ENCODE results near the gene TAB2. TPM values are rescaled to one million over a fixed set of nuclear protein-coding genes. Genes with fewer than 3 reads are reported as not detected.

Gene TAB2
- total and polyA plus RNA-seq, 9 of the 15 experiments (the other 6 are each of a cell fraction or from before 2014, with no cell fraction given), result 9.1 to 38.3 (median 18.6) TPM

DNA sequence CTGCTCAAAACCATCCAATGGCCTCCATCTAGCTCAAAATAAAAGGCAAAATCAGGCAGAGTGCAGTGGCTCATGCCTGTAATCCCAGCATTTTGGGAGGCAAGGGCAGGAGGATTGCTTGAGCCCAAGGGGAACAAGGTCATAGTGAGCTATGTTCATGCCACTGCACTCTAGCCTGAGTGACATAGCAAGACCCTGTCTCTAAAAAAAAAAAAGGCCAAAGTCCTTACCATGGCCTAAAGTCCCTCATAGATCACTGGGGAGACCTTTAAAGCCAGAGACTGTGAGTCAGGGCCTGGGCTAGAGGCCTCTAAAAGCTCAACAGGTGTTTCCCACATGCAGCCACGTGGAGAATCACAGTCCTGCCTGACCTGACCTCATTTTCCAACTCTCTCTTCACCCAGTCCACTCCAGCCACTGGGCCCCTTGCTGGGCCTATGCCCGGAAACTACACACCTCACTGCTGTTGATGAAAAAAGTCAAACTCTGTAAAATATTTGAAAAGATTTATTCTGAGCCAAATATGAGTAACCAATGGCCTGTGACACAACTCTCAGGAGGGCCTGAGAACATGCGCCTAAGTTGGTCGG lies 28.2 kb upstream of the TAB2 start (continued):
- TF ChIP-seq, protein P1, sequence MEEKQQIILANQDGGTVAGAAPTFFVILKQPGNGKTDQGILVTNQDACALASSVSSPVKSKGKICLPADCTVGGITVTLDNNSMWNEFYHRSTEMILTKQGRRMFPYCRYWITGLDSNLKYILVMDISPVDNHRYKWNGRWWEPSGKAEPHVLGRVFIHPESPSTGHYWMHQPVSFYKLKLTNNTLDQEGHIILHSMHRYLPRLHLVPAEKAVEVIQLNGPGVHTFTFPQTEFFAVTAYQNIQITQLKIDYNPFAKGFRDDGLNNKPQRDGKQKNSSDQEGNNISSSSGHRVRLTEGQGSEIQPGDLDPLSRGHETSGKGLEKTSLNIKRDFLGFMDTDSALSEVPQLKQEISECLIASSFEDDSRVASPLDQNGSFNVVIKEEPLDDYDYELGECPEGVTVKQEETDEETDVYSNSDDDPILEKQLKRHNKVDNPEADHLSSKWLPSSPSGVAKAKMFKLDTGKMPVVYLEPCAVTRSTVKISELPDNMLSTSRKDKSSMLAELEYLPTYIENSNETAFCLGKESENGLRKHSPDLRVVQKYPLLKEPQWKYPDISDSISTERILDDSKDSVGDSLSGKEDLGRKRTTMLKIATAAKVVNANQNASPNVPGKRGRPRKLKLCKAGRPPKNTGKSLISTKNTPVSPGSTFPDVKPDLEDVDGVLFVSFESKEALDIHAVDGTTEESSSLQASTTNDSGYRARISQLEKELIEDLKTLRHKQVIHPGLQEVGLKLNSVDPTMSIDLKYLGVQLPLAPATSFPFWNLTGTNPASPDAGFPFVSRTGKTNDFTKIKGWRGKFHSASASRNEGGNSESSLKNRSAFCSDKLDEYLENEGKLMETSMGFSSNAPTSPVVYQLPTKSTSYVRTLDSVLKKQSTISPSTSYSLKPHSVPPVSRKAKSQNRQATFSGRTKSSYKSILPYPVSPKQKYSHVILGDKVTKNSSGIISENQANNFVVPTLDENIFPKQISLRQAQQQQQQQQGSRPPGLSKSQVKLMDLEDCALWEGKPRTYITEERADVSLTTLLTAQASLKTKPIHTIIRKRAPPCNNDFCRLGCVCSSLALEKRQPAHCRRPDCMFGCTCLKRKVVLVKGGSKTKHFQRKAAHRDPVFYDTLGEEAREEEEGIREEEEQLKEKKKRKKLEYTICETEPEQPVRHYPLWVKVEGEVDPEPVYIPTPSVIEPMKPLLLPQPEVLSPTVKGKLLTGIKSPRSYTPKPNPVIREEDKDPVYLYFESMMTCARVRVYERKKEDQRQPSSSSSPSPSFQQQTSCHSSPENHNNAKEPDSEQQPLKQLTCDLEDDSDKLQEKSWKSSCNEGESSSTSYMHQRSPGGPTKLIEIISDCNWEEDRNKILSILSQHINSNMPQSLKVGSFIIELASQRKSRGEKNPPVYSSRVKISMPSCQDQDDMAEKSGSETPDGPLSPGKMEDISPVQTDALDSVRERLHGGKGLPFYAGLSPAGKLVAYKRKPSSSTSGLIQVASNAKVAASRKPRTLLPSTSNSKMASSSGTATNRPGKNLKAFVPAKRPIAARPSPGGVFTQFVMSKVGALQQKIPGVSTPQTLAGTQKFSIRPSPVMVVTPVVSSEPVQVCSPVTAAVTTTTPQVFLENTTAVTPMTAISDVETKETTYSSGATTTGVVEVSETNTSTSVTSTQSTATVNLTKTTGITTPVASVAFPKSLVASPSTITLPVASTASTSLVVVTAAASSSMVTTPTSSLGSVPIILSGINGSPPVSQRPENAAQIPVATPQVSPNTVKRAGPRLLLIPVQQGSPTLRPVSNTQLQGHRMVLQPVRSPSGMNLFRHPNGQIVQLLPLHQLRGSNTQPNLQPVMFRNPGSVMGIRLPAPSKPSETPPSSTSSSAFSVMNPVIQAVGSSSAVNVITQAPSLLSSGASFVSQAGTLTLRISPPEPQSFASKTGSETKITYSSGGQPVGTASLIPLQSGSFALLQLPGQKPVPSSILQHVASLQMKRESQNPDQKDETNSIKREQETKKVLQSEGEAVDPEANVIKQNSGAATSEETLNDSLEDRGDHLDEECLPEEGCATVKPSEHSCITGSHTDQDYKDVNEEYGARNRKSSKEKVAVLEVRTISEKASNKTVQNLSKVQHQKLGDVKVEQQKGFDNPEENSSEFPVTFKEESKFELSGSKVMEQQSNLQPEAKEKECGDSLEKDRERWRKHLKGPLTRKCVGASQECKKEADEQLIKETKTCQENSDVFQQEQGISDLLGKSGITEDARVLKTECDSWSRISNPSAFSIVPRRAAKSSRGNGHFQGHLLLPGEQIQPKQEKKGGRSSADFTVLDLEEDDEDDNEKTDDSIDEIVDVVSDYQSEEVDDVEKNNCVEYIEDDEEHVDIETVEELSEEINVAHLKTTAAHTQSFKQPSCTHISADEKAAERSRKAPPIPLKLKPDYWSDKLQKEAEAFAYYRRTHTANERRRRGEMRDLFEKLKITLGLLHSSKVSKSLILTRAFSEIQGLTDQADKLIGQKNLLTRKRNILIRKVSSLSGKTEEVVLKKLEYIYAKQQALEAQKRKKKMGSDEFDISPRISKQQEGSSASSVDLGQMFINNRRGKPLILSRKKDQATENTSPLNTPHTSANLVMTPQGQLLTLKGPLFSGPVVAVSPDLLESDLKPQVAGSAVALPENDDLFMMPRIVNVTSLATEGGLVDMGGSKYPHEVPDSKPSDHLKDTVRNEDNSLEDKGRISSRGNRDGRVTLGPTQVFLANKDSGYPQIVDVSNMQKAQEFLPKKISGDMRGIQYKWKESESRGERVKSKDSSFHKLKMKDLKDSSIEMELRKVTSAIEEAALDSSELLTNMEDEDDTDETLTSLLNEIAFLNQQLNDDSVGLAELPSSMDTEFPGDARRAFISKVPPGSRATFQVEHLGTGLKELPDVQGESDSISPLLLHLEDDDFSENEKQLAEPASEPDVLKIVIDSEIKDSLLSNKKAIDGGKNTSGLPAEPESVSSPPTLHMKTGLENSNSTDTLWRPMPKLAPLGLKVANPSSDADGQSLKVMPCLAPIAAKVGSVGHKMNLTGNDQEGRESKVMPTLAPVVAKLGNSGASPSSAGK (IDR thresholded peaks at IDR 0.05), result peak; percentile 36; the same call in 1 of the 2 replicates
